GM19328 (cell line): ENCODE measurements around the gene PARS2.

ENCODE experiments used
- ATAC-seq: cut with Tn5 transposase; IDR thresholded peaks from one replicate; pipeline ENCODE4 v1.9.1; 2021; ENCODE audit warnings: mild to moderate bottlenecking, moderate library complexity; ENCODE audit not compliant: unreplicated experiment

The PARS2 gene

GRCh38 chr1:54764133-54764921 lies at the start of gene PARS2:
TSS of gene PARS2 (minus strand) at chr1:54764523. CDS start at chr1:54759161, 5,362 bp downstream.
- peak; percentile 96 for ATAC-seq

- no peak for ATAC-seq
These were observed 49.8 kb upstream of the PARS2 start for GRCh38 chr1:54814126-54814498.

GRCh38 chr1:54813485-54814125 lies 49.3 kb upstream of the PARS2 start:
- no peak for ATAC-seq

- ATAC-seq, result no peak
These were observed 48.6 kb upstream of the PARS2 start for GRCh38 chr1:54812801-54813484.

- ATAC-seq, result no peak
These were observed 47.7 kb upstream of the PARS2 start for GRCh38 chr1:54811739-54812655.

- ATAC-seq, result no peak
These were observed 46.7 kb upstream of the PARS2 start for GRCh38 chr1:54811066-54811465.

- ATAC-seq, result no peak
These were observed 46.0 kb upstream of the PARS2 start for GRCh38 chr1:54810153-54810942.

- ATAC-seq, result no peak
These were observed 45.3 kb upstream of the PARS2 start for GRCh38 chr1:54809496-54810074.

- ATAC-seq, result no peak
These were observed 44.3 kb upstream of the PARS2 start for GRCh38 chr1:54808443-54809207.

GRCh38 chr1:54807756-54808155 lies 43.4 kb upstream of the PARS2 start:
- no peak for ATAC-seq

GRCh38 chr1:54806931-54807611 lies 42.7 kb upstream of the PARS2 start:
- ATAC-seq, result no peak

GRCh38 chr1:54805981-54806381 lies 41.7 kb upstream of the PARS2 start:
- no peak for ATAC-seq

GRCh38 chr1:54805466-54805865 lies 41.1 kb upstream of the PARS2 start:
- ATAC-seq, result no peak

- no peak for ATAC-seq
These were observed 40.3 kb upstream of the PARS2 start for GRCh38 chr1:54804471-54805132.

GRCh38 chr1:54803761-54804470 lies 39.6 kb upstream of the PARS2 start:
- ATAC-seq, result no peak

GRCh38 chr1:54800899-54801759 lies 36.8 kb upstream of the PARS2 start, which contains the start of gene TTC22:
TSS of gene TTC22 (minus strand) at chr1:54801323. CDS start at chr1:54801163, 160 bp downstream.
- ATAC-seq, result peak; percentile 77
